ENCODE data around the gene KRTAP4-8.
A peak's percentile ranks its signal among the peaks of the same experiment; 100 is the strongest.
"Not testable (repeated sequence)": the region's sequence is repeated elsewhere in the genome, so short reads cannot be mapped to it uniquely, and the experiment has no call there.

Gene KRTAP4-8

GRCh38 chr17:41098042-41098441, at the start of gene KRTAP4-8:
TSS of gene KRTAP4-8 (minus strand) at chr17:41098142. CDS start at chr17:41098084, 58 bp downstream.
- no peak for DNase-seq

DNA sequence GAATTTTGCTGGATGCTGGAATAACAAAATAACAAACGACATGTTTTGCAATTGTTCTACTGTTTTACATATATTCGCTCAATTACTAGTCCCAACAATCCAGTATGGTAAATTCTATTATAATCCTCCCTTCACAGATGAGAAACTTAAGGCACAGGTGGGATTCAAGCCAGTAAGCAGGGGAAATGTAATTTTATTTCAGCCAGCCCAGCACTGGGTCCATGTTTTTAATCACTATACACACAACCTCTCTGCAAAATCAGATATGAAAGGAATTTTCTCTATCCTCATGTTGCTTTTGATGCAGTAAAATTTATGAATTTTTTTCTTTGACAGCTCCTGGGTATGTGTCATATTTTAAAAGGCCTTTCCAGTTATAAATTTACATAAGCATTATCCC, 47.3 kb upstream of the KRTAP4-8 start:
- DNase-seq: no peak

DNA sequence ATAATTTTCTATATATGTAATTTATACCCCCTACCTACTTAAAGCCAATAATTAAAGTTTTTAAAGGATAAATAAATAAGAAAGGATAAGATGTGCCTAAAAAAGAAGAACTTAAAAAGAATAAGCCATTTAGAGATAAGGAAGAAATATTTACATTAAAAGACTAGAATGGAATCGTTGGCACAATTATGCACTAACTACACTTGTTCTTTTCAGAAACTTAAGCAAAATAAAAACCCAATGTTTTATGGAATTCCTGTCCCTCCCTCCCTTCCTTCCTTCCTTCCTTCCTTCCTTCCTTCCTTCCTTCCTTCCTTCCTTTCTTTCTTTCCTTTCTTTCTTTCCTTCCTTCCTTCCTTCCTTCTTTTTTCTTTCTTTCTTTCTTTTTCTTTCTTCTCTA, 46.9 kb upstream of the KRTAP4-8 start:
- DNase-seq: no peak

GRCh38 chr17:41141361-41141760, 43.4 kb upstream of the KRTAP4-8 start:
- no peak for DNase-seq

DNA sequence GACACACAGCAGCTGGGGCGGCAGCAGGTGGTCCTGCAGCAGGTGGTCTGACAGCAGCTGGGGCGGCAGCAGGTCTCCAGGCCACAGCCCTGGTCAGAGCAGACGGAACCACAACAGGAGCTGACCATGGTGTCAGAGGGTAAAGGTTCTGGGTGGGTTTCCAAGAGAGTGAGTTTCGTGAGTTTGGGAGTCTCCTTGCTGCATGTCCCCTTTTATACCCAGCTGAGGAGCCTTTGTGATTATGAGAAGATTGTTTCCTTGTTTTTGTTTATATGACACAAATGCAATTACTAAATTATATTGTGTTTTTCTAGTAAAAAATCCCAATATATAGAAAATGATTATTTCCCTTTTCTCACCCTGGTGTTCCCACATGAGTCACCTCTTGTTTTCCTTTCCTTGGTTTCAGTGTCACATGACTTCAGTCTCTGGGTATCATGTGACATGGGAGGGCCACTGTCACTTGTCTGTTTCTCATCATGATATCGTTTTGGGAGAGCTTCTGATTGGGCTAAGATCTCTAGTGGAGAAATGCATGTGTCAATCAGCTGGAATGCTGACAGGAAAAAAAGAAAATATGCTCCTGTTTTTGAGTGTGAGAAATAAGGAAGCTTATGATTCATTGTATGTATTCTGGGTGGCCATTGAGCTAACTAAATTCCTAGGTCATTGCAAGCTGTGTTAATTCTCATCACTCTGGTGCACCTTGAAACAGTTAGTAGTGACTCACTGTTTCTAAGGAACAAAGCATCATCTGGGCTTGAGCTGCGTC, 42.6 kb upstream of the KRTAP4-8 start, which contains the start of gene KRTAP4-6:
Gene KRTAP4-6 (minus strand): TSS at position 185 of the 772 bp plus-strand sequence. CDS start 57 bp downstream, at position 128.
- DNase-seq: no peak

DNA sequence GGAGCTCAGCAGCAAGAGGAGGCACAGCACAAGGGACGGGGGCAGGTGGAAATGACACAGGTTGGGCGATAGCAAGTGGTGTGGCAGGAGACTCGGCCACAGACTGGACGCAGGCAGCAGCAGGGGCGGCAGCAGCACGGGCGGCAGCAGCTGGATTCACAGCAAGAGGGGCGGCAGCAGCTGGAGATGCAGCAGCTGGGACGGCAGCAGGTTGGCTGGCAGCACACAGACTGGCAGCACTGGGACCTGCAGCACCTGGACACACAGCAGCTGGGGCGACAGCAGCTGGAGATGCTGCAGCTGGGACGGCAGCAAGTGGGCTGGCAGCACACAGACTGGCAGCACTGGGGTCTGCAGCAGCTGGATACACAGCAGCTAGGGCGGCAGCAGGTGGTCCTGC, 41.9 kb upstream of the KRTAP4-8 start:
- not testable (repeated sequence) for DNase-seq

DNA sequence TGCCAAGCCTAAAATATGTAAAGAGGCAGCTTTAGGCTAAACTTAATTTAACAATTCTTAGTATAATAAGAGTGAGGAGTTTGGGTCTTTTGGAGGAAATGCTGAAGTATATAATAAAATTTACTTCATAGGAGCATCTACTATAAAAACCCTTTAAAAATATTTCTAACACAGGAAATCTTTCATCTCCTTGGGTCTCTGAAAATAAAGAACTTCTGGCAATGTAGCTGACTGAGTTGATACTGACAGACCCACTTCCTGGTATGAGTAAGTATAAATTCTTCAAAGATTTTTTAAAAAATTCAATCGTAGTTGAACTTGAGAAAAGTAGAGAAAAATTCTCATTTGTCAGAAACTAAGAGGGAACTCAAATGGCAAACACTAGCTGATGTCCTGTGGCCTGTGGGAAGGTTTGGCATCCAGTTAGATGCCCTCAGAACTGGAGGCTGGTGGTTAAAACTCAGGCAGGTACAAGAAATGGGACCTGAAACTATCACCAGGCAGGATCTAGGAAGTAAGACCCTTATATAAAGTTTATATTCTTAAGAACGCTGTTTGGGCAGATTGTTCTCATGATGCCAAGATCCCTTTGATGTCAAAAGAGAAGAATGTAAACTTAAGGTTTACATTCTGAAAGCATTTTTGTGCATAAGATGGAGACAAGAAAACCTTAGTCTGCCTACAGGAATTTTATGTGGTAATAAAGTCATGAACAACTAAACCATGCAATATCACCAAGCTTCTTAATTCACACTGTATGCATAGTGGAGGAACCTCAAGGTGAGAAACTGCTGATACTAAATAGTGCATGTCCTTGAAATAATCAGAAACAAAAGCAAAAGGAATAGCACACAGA, 36.2 kb upstream of the KRTAP4-8 start:
- no peak for DNase-seq

GRCh38 chr17:41131979-41132378, 34.0 kb upstream of the KRTAP4-8 start:
- no peak for DNase-seq

GRCh38 chr17:41127371-41127770, 29.4 kb upstream of the KRTAP4-8 start:
- DNase-seq: no peak

DNA sequence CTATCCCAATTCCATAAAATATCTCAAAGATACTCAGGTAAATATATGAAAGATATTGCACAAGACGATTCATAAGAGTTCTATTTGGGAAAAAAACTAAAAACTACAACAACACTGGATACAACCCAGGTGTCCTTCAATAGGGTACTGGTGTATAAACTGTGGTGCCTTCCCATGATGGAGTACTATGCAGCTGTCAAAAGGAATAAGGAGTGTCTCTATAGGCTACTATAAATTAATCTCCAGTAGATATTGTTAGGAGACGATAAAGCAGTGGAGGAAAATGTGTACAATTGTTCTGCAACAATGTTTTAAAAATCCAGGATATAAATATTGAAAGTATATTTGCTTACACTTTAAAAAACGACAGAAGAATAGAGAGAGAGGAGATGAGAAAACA, 28.5 kb upstream of the KRTAP4-8 start:
- DNase-seq: no peak

DNA sequence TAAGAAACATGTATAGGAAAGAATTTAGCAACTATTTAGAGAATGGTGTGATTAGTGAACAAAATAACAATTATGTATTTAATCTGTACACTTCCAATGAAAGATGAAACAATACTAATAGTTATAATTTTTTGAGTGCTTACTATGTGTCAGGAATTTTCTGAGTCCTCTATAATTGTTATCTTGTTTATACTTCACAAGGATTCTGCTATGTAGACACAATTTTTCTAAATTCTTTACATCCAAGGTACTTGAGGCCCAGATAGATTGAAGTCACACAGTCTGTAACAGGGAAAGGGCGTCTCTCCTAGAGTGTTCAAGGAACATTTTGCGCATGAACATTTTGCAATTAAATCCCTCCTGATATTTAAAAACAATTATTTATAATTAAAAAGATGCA, 27.1 kb upstream of the KRTAP4-8 start:
- DNase-seq: no peak

- DNase-seq: not testable (repeated sequence)
These were observed 26.0 kb upstream of the KRTAP4-8 start, which contains the start of gene KRTAP4-12 for GRCh38 chr17:41123991-41124371. TSS of gene KRTAP4-12 (minus strand) at chr17:41124182. CDS start at chr17:41124122, 60 bp downstream.

GRCh38 chr17:41123292-41123990, 25.5 kb upstream of the KRTAP4-8 start:
- DNase-seq: not testable (repeated sequence)

GRCh38 chr17:41121742-41122141, 23.8 kb upstream of the KRTAP4-8 start:
- DNase-seq: no peak

DNA sequence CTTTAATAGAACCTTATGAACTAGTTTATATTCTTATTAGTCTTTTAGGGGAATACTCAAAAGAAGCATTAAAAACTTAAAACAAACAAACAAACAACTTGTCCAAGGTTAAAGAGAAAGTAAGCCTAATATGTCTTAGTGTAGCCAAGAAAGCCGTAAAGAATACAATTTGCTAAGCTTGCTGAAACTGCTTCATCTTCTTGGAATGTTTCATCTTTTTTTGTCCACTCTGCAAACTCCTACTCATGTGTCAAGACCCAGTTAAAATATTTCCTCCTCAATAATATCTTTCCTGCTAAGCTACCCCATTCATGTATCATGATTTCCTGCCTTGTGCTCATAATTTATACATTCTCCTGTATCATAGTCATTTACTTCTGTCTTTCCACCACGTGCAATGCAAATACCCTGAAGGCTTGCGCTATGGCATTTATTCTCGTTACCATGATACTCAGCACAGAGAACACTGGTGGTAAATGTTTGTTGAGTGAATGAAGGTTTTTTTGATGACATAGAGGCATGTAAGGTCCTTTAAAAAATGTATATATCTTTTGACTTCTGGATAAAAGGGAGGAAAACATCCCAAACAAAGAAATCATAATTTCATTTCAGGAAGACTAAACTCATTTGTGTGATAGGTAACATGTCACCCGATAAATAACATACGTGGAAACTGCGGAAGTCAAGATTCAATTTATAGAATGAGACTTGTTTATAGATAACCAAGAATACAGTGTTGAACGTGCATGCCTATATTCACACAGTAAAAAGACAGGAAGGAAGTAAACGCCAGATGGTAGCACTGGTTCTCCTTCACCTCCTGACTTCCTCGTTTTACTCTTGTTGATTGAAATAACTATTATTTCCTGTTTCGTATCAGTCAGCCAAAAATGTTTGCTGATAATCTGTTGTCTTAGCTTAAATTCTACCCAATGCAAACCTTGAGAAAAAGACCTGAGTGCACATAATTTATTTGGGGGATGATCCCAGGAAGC, 22.1 kb upstream of the KRTAP4-8 start:
- DNase-seq: peak; percentile 10

DNA sequence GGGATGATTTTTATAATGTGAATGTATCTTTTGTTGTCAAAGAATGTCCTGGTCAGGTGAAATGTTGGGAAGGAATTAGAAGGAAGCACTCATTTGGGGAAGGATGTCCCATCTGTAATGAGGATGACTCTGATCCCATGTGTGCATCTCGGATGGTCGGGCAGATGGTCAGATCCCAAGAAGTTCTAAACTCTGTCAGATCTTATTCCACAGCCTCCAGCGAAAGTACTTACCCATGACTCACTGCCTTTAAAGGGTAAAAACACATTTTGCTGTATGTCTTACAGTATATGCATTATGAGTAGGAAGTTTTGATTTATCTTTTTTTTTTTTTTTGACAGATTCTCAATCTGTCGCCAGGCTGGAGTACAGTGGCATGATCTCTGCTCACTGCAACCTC, 20.8 kb upstream of the KRTAP4-8 start:
- DNase-seq: no peak

GRCh38 chr17:41117846-41118386, 20.0 kb upstream of the KRTAP4-8 start, which contains the start of gene KRTAP4-11:
TSS of gene KRTAP4-11 (minus strand) at chr17:41118373. CDS start at chr17:41118315, 58 bp downstream.
- DNase-seq: not testable (repeated sequence)

DNA sequence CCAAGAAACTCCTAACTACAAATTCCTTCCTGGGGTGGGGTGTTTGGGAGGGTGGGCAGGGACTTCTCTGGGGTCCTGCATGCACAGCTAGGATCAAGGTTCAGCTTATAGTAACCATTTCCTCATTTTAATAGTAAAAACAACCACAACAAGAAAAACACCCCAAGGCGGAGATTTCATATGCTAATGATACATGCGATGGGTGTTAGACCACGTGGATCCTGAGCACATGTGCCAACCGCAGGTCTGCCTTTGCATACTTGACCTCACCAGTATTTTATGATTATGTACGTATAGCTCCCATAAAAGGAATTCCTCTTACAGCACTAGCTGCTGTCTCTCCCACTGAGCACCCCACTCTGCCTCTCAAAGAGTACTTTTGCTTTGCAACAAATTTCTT, 18.4 kb upstream of the KRTAP4-8 start:
- no peak for DNase-seq

GRCh38 chr17:41111151-41111885, 13.4 kb upstream of the KRTAP4-8 start:
- DNase-seq: no peak

- DNase-seq: not testable (repeated sequence)
These were observed 10.9 kb upstream of the KRTAP4-8 start for GRCh38 chr17:41108728-41109386.

All from CD4-positive, alpha-beta T cell treated with Interleukin-12 subunit alpha and Interleukin-12 subunit beta, for 1 hour (primary cell).